Measurements from ENCODE around the gene NDUFAF7. TPM values are rescaled to one million over a fixed set of nuclear protein-coding genes. Genes with fewer than 3 reads are reported as not detected.

NDUFAF7 gene, protein sequence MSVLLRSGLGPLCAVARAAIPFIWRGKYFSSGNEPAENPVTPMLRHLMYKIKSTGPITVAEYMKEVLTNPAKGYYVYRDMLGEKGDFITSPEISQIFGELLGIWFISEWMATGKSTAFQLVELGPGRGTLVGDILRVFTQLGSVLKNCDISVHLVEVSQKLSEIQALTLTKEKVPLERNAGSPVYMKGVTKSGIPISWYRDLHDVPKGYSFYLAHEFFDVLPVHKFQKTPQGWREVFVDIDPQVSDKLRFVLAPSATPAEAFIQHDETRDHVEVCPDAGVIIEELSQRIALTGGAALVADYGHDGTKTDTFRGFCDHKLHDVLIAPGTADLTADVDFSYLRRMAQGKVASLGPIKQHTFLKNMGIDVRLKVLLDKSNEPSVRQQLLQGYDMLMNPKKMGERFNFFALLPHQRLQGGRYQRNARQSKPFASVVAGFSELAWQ
- total RNA-seq (10 to 100 TPM; 15.4 to 35.7 (median 24.1) TPM), polyA plus RNA-seq (10 to 100 TPM; 31.9 to 42.5 (median 31.9) TPM)
- long read RNA-seq, donor 1, transcript NDUFAF7-201 (10 exons, 2,176 nt), result major isoform, 5 of 5 reads
- long read RNA-seq, donor 1, partial matches to known transcripts, result 0 of 5 reads
- long read RNA-seq, donor 1, other reads (novel, unspliced or antisense), result 0 of 5 reads
- long read RNA-seq, donor 2, transcript NDUFAF7-201 (10 exons, 2,176 nt), result major isoform, 7 of 8 reads
- long read RNA-seq, donor 2, partial matches to known transcripts, result 0 of 8 reads
- long read RNA-seq, donor 2, other reads (novel, unspliced or antisense), result 0 of 8 reads
- long read RNA-seq, donor 3, partial matches to known transcripts, result 0 of 2 reads
- long read RNA-seq, donor 3, other reads (novel, unspliced or antisense), result 0 of 2 reads
- long read RNA-seq, donor 4, transcript NDUFAF7-201 (10 exons, 2,176 nt), result major isoform, 20 of 35 reads
- long read RNA-seq, donor 4, partial matches to known transcripts, result 4 of 35 reads
- long read RNA-seq, donor 4, other reads (novel, unspliced or antisense), result 11 of 35 reads
- long read RNA-seq, donor 5, transcript NDUFAF7-201 (10 exons, 2,176 nt), result major isoform, 35 of 65 reads
- long read RNA-seq, donor 5, partial matches to known transcripts, result 3 of 65 reads
- long read RNA-seq, donor 5, other reads (novel, unspliced or antisense), result 27 of 65 reads
- long read RNA-seq, donor 6, partial matches to known transcripts, result 1 of 7 reads
- long read RNA-seq, donor 6, other reads (novel, unspliced or antisense), result 4 of 7 reads
- long read RNA-seq, donor 7, partial matches to known transcripts, result 0 of 1 reads
- long read RNA-seq, donor 7, other reads (novel, unspliced or antisense), result 0 of 1 reads
- long read RNA-seq, donor 8, partial matches to known transcripts, result 0 of 1 reads
- long read RNA-seq, donor 8, other reads (novel, unspliced or antisense), result 0 of 1 reads
- long read RNA-seq, donor 9, transcript NDUFAF7-201 (10 exons, 2,176 nt), result major isoform, 6 of 6 reads
- long read RNA-seq, donor 9, partial matches to known transcripts, result 0 of 6 reads
- long read RNA-seq, donor 9, other reads (novel, unspliced or antisense), result 0 of 6 reads
- long read RNA-seq, donor 10, partial matches to known transcripts, result 0 of 2 reads
- long read RNA-seq, donor 10, other reads (novel, unspliced or antisense), result 0 of 2 reads

DNA sequence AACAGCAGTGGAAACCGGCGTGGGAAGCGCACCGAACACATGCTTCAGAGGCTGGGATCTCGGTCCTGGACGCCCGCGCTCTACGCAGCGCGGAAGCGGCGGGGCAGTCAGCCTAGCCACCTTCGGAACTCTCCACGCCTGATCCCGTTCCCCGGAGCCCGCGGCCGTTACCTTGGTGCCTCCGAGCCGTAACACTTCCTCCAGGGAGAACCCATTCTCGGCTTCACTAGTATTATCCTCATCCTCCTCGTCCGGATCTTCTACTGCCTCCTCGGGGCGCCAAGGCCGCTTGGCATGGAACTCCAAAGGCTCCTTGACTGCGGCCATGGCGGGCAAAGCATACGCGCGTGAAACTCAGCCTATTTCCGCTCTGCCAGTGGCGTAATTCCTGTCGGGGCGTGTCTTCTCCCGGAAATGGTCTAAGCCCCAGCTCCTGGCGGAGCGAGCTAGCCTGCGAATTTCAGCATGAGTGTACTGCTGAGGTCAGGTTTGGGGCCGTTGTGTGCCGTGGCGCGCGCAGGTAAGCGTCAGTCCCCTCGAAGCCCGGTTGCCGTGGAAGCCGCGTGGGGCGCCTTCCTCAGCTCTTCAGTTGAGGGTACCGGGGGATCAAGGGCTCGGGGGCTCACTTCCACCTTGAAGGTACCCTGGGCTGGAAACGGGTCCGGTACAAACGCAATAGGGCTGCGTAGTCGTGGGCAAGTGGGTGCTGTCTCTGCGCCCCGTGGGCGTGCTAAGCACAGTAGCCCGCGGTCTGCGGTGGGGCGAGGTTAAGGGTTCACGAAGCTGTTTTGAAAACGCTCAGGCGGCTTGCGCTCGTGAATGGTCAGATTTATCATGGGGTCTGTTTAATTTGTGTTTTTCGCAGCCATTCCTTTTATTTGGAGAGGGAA, at the start of gene NDUFAF7, which contains the start of gene CEBPZ:
Gene NDUFAF7, plus strand, starts transcription at position 418 of the 890 bp plus-strand sequence. Its CDS starts 48 bp downstream, at position 466.
Gene CEBPZ, minus strand, starts transcription at position 356 of the 890 bp plus-strand sequence. Its CDS starts 29 bp downstream, at position 327.
- peak; percentile 92 to 97 (median 95) for DNase-seq
- Histone ChIP-seq H3K36me3 (replicated peaks in 1 of 2) (peaks cover 0 to 18% of the 10 kb centered on the region in 2 donors), H3K27me3 (no peaks in the 10 kb centered on the region), H3K27ac (peak within 1 kb of the TSS; percentile 94 to 98 (median 94)), H3K4me1 (replicated peaks in 1 of 2) (peaks cover 16 to 52% of the 10 kb centered on the region in 2 donors), H3K9me3 (replicated peaks in 1 of 3) (no peaks in the 10 kb centered on the region), H3K4me3 (peak within 1 kb of the TSS; percentile 68 to 100 (median 87))
- TF ChIP-seq, protein P1, sequence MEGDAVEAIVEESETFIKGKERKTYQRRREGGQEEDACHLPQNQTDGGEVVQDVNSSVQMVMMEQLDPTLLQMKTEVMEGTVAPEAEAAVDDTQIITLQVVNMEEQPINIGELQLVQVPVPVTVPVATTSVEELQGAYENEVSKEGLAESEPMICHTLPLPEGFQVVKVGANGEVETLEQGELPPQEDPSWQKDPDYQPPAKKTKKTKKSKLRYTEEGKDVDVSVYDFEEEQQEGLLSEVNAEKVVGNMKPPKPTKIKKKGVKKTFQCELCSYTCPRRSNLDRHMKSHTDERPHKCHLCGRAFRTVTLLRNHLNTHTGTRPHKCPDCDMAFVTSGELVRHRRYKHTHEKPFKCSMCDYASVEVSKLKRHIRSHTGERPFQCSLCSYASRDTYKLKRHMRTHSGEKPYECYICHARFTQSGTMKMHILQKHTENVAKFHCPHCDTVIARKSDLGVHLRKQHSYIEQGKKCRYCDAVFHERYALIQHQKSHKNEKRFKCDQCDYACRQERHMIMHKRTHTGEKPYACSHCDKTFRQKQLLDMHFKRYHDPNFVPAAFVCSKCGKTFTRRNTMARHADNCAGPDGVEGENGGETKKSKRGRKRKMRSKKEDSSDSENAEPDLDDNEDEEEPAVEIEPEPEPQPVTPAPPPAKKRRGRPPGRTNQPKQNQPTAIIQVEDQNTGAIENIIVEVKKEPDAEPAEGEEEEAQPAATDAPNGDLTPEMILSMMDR (IDR thresholded peaks at IDR 0.05), result no peak
- peak; percentile 79 to 94 for TF ChIP-seq POLR2A (IDR thresholded peaks at IDR 0.05)
- intact Hi-C loops (cut with DNase I), result no loop called here
- WGBS, 4 donors, result 0 to 1% (median 0%) methylated on average over 48 to 73 of the region's 73 CpGs

DNA sequence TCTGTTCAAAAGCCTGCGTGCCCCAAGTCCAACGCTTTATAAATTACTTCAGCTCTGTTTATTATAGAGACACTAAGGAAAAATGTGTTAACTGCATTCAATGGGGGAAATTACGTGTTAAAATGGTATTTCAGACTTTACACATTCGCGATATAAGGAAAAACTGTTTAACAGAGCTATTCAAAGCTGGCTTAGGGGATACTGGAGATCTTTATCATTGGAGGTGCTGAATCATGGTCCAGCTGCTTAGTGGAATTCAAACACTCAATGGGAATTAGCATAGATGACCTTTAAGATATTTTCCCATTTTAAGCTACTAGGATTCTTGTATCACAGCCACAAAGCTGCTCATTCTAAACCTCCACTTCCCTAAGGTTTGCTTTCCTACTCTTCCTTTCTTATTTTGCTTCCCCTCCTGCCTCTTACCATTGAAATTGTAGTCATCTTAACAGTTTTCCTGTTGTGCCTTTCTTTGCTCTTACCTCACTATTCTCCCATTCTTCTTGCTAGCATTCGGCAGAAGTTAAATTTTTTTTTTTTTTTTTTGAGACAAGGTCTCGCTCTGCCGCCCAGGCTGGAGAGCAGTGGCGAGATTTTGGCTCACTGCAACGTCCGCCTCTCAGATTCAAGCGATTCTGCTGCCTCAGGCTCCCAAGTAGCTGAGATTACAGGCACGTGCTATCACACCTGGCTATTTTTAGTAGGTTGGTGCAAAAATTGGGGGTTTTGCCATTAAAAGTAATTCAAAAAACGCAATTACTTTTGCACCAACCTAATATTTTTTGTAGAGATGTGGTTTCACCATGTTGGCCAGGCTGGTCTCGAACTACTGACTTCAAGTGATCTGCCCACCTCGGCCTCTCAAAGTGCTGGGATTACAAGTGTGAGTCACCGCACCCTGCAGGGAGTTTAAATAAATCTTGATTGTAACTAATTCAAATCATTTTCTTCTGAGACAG, 49.5 kb upstream of the NDUFAF7 start:
- Histone ChIP-seq H3K27ac (no peak overlapping the region), H3K36me3 (replicated peaks in 1 of 2) (no peaks in the 10 kb centered on the region), H3K27me3 (no peaks in the 10 kb centered on the region), H3K4me3 (no peak overlapping the region), H3K9me3 (replicated peaks in 1 of 3) (no peaks in the 10 kb centered on the region), H3K4me1 (replicated peaks in 1 of 2) (no peaks in the 10 kb centered on the region)
- TF ChIP-seq, protein P1 (IDR thresholded peaks at IDR 0.05), result no peak
- no peak for TF ChIP-seq POLR2A (IDR thresholded peaks at IDR 0.05)
- 77 to 85% (median 79%) methylated on average over 17 of the region's 17 CpGs for WGBS, 4 donors
- intact Hi-C loops (cut with DNase I), result no loop called here
- no peak for DNase-seq
